GM21390 (cell line): ENCODE measurements around the gene PRDM2.
"Not testable (repeated sequence)": the region's sequence is repeated elsewhere in the genome, so short reads cannot be mapped to it uniquely, and the experiment has no call there.

Experiments
- ATAC-seq: cut with Tn5 transposase; IDR thresholded peaks from one replicate; pipeline ENCODE4 v1.9.1; 2021; ENCODE audit not compliant: unreplicated experiment

The PRDM2 gene, protein sequence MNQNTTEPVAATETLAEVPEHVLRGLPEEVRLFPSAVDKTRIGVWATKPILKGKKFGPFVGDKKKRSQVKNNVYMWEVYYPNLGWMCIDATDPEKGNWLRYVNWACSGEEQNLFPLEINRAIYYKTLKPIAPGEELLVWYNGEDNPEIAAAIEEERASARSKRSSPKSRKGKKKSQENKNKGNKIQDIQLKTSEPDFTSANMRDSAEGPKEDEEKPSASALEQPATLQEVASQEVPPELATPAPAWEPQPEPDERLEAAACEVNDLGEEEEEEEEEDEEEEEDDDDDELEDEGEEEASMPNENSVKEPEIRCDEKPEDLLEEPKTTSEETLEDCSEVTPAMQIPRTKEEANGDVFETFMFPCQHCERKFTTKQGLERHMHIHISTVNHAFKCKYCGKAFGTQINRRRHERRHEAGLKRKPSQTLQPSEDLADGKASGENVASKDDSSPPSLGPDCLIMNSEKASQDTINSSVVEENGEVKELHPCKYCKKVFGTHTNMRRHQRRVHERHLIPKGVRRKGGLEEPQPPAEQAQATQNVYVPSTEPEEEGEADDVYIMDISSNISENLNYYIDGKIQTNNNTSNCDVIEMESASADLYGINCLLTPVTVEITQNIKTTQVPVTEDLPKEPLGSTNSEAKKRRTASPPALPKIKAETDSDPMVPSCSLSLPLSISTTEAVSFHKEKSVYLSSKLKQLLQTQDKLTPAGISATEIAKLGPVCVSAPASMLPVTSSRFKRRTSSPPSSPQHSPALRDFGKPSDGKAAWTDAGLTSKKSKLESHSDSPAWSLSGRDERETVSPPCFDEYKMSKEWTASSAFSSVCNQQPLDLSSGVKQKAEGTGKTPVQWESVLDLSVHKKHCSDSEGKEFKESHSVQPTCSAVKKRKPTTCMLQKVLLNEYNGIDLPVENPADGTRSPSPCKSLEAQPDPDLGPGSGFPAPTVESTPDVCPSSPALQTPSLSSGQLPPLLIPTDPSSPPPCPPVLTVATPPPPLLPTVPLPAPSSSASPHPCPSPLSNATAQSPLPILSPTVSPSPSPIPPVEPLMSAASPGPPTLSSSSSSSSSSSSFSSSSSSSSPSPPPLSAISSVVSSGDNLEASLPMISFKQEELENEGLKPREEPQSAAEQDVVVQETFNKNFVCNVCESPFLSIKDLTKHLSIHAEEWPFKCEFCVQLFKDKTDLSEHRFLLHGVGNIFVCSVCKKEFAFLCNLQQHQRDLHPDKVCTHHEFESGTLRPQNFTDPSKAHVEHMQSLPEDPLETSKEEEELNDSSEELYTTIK (N-terminal part only)

DNA sequence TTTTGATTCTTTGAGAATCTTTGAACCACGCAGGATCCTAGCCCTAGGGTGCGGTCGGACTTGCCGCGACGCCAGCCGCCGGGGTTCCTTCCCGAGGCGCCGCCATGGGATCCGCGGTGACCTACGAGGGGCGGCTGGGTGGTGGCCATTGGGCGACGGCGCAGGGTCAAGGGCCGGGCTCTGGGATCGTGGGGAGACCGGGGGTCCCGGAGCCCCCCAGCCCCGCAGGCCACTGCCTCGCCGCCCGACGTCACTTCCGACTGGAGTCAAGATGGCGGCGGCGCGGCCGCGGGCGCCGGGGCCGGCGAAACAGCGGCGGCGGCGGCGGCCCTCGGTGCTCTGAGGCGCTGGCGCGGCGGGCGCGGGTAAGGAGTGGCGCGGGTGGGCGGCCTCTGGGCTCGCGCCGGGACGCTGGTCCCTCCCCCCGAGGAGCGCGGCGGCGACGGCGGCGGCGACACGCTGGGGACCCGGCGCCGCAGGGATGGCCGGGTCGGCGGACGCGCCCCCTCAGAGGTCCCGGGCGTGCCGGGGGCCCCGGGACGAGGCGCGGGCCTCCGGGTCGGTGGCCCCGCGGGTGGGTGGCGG, at the start of gene PRDM2:
Gene PRDM2 (plus strand): TSS at position 253 of the 585 bp plus-strand sequence. CDS start 15,418 bp downstream, outside the sequence.
- ATAC-seq, result peak; percentile 38

DNA sequence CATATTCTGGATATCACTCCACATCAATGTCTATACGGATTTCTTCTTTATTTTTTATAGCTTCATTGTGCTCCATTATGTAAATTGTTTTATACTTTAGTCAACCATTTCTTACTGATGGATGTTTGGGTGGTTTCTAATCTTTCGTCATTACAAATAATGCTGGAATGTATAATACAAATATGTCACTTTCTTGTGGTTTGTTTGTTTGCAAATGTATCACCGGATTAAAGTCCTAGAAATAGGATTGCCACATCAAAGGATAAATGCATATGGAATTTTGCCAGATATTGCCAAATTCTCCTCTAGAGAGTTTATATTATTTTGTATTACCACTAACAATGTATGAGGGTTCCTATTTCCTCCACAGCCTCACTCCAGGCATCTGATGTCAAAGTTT, 48.7 kb upstream of the PRDM2 start:
- ATAC-seq, result no peak

DNA sequence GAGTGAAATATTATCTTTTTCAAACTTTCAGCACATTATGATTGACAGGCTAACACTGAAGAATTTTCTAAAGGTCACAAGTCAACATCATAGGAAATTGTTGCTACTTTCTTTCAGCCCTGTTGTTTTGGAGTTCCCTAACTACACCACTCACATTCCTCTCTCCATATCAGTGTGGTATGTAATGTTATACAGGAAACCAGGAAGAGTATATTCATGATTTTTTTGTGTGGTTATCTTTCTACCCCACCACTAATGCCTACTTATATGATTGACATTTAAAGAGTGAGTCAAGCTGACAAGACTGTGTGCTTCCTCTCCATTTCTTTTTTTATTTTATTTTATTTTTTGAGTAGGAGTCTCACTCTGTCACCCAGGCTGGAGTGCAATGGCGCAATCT, 47.8 kb upstream of the PRDM2 start:
- ATAC-seq, result no peak

GRCh38 chr1:13661539-13661938, 38.4 kb upstream of the PRDM2 start:
- no peak for ATAC-seq

DNA sequence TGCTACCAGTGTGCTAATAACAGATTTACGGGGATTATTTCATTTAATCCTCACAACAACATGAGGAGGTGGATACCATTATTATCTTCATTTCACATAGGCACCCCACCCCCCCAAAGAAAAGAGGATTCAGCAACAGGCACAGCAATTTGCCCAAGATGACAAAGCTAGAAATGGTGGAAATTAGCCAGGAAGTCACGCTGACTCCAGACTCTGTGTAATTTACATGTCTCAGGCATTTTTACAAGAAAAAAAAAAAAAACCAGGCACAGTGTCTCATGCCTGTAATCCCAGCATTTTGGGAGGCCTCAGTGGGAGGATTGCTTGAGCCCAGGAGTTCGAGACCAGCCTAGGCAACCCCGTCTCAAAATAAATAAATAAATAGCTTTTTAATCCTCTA, 37.5 kb upstream of the PRDM2 start:
- ATAC-seq, result no peak

DNA sequence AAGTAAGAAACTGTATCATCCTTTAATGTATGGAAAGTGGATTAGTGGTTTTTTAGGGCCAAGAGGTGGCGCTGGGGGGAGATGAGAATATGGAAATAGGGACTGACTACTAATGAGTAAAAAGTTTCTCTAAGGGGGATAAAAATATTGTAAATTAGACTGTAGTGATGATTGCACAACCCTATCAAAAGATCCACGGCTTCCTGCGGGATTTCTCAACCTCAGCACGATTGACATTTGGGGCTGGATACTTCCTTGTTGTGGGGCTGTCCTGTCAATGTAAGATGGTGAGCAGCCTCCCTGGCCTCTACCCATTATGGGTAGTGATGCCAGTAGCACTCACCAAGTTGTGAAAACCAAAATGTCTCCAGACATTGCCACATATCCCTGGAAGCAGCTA, 36.0 kb upstream of the PRDM2 start:
- no peak for ATAC-seq

DNA sequence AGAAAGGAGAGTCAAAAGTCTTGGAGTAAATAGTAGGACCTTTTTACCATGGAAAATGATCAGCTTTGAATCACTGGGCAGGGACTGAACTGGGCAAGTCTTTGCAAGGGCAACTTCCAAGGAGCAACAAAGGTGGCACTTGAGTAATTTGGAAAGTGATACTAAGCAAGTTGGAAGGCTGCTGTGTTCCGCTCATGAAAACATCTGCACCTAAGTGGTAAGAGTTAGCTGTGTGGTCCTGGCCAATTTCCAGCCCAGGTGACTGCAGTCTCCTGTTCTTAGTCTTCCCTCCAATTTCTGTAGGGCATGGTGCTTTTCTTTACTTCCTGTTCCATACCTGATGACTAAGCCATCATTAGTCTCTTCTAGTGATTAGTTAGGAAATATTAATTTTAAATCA, 35.5 kb upstream of the PRDM2 start:
- ATAC-seq, result peak; percentile 49

DNA sequence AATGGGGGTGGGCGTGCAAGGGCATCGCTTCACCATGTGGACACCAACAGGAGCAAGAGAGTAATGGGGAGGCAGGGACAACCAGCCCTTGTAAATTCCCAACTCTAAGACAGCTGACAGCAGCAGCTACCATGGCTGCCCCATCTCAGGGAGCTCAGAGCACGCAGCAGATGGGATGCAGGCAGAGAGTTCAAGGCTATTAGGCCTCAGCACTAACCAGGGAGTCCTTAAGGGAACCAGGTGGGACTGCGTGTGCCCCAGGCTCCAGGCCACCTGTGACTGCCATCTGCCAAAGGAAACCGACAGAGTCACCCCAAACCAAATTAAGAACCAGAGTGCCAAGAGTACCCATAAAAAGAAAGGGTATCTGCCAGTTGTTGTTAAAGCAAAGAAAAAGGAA, 33.7 kb upstream of the PRDM2 start:
- ATAC-seq, result no peak

DNA sequence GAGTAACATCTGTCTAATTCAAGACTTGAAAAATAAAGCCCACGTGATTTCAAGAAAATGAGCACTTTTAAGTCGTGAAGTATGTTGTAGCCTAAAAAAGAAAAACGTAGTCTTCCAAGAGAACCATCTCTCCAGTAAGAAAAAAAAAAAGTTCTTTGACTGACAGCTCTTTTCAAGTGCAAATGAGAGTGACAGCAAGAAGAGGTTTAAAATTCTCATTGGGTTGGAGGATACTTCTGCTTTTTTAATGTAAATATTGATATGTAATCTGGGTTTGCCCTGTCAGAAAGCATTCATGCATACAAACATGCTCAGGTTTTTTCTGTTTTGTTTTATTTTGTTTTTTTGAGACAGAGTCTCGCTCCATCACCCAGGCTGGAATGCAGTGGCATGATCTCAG, 32.3 kb upstream of the PRDM2 start:
- ATAC-seq, result no peak

GRCh38 chr1:13674377-13674776, 25.6 kb upstream of the PRDM2 start:
- ATAC-seq, result no peak

GRCh38 chr1:13675151-13675651, 24.8 kb upstream of the PRDM2 start:
- no peak for ATAC-seq

DNA sequence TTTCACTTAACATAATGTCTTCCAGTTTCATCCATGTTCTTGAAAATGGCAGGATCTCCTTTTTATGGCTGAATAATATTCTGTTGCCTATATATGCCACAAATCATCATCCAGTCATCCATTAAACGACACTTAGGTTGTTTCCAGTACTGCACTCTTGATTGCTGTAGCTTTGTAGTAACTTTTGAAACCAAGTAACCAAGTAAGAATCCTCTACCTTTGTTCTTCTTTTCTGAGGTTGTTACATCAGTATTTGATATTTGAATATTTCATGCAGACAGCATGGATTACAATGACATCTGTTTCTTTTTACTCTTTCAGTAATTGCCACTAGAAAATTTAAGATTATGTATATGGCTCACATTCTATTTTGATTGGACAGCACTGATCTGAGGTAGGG, 22.1 kb upstream of the PRDM2 start:
- ATAC-seq, result no peak

- no peak for ATAC-seq
These were observed 20.3 kb upstream of the PRDM2 start for GRCh38 chr1:13679651-13680050.

DNA sequence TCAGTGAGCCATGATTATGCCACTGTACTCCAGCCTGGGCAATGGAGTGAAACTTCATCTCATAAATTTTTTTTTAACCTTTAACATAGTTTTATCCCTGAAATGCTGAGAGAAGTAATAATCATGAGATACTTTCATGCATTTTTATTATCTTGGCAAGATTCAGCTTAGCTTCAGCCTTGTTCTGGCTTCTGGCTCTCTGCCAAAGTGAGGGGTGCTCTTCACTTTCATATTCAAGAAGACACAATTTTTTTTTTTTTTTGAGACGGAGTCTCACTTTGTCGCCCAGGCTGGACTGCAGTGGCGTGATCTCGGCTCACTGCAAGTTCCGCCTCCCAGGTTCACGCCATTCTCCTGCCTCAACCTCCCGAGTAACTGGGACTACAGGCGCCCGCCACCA, 19.4 kb upstream of the PRDM2 start:
- ATAC-seq, result not testable (repeated sequence)

- no peak for ATAC-seq
These were observed 18.1 kb upstream of the PRDM2 start for GRCh38 chr1:13681921-13682320.

DNA sequence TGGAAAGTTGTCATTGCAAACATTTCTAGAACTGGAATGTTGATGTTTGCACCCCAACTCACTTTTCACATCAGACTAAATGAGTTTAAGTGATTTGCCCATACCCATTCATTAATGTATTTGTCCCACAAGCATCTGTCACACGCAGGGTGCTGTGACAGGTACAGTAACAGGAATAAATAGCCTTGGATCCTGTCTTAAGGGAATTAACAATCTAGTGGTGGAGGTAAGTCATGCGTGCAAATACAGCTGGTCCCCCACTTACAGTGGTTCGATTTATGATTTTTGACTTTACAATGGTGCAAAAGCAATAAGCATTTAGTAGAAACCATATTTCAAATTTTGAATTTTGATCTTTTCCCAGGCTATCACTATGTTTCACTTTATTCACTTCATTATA, 17.5 kb upstream of the PRDM2 start:
- ATAC-seq, result no peak

- ATAC-seq, result no peak
These were observed 16.8 kb upstream of the PRDM2 start for GRCh38 chr1:13683206-13683605.

DNA sequence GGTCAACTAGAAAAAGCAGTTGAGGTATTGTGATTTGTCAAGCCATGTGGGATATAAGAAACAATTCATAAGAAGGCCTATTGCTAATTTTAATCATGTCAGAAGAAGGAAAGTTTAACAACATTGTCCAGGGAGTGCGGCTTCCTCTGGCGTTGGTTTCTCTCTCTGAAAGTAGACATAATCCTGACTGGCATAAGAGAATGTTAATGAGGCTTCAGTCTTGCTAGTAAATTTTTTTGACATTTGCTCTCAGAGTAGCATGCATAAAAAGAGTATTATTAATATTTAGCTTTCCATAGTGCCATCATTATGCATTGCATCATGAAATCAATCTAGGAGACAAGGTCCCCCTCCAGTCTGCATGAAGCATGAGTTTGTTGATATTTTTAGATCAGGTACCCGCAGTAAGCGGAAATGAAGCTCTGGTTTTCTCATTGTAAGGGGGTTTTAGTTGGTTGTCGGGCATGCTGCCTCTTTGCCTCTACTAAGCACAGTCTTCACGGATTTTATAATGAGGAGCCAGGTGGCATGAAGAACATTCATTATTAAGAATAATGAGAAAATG, 12.8 kb upstream of the PRDM2 start:
- no peak for ATAC-seq

DNA sequence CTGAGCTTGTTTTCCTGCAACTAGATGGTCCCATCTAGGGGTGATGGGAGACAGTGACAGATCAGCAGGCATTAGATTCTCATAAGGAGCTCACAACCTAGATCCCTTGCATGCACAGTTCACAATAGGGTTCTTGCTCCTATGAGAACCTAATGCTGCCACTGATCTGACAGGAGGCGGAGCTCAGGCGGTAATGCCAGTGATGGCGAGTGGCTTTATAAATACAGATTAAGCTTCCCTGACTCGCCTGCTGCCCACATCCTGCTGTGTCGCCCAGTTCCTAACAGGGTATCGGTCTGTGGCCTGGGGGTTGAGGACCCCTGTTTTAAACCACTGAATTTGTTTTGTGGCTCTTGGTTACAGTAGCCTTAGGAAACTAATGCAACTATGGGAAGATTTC, 6.9 kb upstream of the PRDM2 start:
- ATAC-seq, result not testable (repeated sequence)

DNA sequence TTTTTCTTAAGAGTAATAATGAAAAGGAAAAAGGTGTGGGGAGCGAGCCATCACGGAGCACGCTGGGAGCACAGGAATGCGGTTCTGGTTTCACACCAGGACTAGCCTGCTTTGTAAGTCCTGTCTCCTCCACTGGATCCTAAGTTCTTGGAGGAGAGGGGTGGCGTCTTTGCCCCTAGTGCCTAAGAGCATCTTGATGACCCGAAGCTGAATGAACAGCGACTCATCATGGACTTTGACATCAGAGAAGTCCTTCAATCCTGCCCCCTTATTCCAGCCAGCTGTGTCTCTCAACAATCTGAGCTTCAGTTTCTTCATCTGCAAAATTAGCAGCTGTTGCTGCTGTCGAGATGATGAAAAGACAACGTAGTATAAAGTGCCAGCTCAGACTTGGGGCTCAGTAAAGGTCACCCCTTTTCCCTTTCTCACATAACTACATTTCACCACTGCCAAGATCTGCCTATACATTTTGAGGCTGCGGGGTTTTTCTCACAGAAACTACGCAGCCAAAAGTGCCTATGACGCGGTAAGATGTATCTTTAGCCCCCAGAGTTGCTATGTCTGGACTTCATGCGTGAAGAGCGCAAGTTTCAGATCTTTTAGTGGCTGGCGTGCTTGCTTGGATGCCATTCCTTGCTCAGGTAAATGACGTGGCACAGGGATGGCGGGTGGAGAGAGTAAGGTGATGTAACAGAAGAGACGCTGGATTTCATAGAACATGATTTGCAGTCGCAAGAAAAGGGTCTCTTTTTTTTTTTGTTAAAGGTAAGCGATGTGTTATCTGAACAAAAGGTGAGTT, 4.9 kb upstream of the PRDM2 start:
- ATAC-seq, result no peak
